K562 (cell line): ENCODE results near the gene LHFPL5. TPM values are rescaled to one million over a fixed set of nuclear protein-coding genes. Genes with fewer than 3 reads are reported as not detected.

Experiments
- FOS ChIP-seq: IDR thresholded peaks from 3 replicates; pipeline ENCODE4 v1.6.1; 2011; ENCODE audit not compliant: insufficient read length; ENCODE audit errors: extremely low read depth
- NR2C2 ChIP-seq, 2 experiments: fragments of 200-800 bp in 1 of 2; sonication (Bioruptor generic) in 1 of 2; sonication (generic) in 1 of 2; formaldehyde crosslinking in 1 of 2; IDR thresholded peaks; 2 replicates each; pipeline versions ENCODE4 v1.6.1 to v1.8.0; 2016 to 2022; ENCODE audit warnings: mild to moderate bottlenecking in 1 of 2, missing compliant biosample characterization in 1 of 2, missing genetic modification characterization in 1 of 2, missing genetic modification reagents in 1 of 2
- PTBP1 ChIP-seq: fragments of 200-400 bp; formaldehyde crosslinking; IDR thresholded peaks from 2 replicates; pipeline ENCODE4 v1.6.1; 2017; ENCODE audit warnings: low read depth, low read length
- ZNF57 ChIP-seq: fragments of 450-650 bp; formaldehyde crosslinking; IDR thresholded peaks from 2 replicates; pipeline ENCODE4 v1.4.0; 2020; ENCODE audit warnings: mild to moderate bottlenecking, moderate library complexity
- polyA plus RNA-seq, 8 experiments: library from polyadenylated mRNA; depleted of rRNA in 4 of 8; stranded (reverse) in 5 of 8; unstranded in 3 of 8; fragments of >200 nt; fragmentation: Nextera tagmentation in 2 of 8; fragmentation: Illumina TruSeq in 1 of 8; extraction: Ambion mirVana in 2 of 8; extraction: Trizol in 1 of 8; gene quantifications; 2 replicates each; pipeline versions ENCODE4 v1.2.1 to v1.2.3, GENCODE V29; 2011 to 2014; ENCODE audit warnings: inconsistent platforms in 1 of 8, missing spikeins in 1 of 8
- total RNA-seq, 7 experiments: library from RNA; depleted of rRNA in 6 of 7; stranded (reverse); fragments of >200 nt in 6 of 7; fragmentation: Illumina TruSeq in 2 of 7; extraction: Trizol in 2 of 7; gene quantifications; 2 replicates each; pipeline versions ENCODE4 v1.2.1 to v1.2.3, GENCODE V29; 2011 to 2021; ENCODE audit warnings: low replicate concordance in 1 of 7
- TF ChIP-seq, protein P1 (sequence below), 2 experiments: fragments of 450-650 bp; formaldehyde crosslinking in 1 of 2; IDR thresholded peaks; 2 replicates each; pipeline versions ENCODE4 v1.4.0 to v1.6.1; 2014 to 2020; ENCODE audit warnings: mild to moderate bottlenecking in 2 of 2, borderline replicate concordance in 1 of 2, low read depth in 1 of 2
- TF ChIP-seq, protein P2 (sequence below), 2 experiments: fragments of 450-650 bp; IDR thresholded peaks; 2 replicates each; pipeline ENCODE4 v1.6.1; 2016; ENCODE audit warnings: mild to moderate bottlenecking in 2 of 2, borderline replicate concordance in 1 of 2, low read depth in 1 of 2, moderate library complexity in 1 of 2

The LHFPL5 gene
- total and polyA plus RNA-seq, 9 of the 15 experiments (the other 6 are each of a cell fraction or from before 2014, with no cell fraction given): not detected

DNA sequence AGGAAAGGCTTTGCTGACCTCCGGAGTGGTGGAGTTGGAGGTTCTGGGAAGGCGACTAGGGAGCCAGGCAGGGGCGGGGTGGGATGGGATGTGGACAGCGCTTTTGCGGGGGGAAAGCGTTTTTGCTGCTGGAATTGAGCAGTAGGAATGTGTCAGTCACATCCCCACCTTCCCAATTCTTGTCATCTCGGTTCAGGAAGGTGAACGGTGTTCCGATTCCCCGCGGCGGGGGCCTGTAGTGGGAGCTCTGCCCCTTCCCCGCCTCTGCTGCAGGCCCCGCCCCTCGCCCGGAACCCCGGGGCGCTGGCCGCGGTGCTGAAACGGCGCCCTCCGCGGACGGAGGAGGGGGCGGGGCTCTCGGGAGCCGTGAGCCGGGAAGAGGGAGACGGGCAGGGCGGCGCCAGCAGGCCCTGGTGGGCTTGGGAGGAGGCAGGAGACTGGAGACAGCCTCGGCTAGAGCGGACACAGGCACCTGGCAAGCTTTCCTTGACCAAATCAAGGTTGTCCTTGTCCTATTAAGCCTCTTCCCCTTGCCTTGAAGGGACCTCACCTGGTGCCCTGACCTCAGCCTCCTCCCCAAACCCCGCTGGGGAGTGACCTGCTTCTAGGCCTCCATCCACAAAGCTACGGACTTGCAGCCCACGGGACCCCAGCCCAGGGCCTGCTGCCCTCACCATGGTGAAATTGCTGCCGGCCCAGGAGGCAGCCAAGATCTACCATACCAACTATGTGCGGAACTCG is at the start of gene LHFPL5 (continued):
- TF ChIP-seq, protein P1, sequence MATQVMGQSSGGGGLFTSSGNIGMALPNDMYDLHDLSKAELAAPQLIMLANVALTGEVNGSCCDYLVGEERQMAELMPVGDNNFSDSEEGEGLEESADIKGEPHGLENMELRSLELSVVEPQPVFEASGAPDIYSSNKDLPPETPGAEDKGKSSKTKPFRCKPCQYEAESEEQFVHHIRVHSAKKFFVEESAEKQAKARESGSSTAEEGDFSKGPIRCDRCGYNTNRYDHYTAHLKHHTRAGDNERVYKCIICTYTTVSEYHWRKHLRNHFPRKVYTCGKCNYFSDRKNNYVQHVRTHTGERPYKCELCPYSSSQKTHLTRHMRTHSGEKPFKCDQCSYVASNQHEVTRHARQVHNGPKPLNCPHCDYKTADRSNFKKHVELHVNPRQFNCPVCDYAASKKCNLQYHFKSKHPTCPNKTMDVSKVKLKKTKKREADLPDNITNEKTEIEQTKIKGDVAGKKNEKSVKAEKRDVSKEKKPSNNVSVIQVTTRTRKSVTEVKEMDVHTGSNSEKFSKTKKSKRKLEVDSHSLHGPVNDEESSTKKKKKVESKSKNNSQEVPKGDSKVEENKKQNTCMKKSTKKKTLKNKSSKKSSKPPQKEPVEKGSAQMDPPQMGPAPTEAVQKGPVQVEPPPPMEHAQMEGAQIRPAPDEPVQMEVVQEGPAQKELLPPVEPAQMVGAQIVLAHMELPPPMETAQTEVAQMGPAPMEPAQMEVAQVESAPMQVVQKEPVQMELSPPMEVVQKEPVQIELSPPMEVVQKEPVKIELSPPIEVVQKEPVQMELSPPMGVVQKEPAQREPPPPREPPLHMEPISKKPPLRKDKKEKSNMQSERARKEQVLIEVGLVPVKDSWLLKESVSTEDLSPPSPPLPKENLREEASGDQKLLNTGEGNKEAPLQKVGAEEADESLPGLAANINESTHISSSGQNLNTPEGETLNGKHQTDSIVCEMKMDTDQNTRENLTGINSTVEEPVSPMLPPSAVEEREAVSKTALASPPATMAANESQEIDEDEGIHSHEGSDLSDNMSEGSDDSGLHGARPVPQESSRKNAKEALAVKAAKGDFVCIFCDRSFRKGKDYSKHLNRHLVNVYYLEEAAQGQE (IDR thresholded peaks at IDR 0.05; ENCODE audit: borderline replicate concordance): peak; percentile 100
- TF ChIP-seq, protein P1 (CRISPR knock-in tag; IDR thresholded peaks at IDR 0.05; ENCODE audit: low read depth): peak; percentile 100
- TF ChIP-seq, protein P2, sequence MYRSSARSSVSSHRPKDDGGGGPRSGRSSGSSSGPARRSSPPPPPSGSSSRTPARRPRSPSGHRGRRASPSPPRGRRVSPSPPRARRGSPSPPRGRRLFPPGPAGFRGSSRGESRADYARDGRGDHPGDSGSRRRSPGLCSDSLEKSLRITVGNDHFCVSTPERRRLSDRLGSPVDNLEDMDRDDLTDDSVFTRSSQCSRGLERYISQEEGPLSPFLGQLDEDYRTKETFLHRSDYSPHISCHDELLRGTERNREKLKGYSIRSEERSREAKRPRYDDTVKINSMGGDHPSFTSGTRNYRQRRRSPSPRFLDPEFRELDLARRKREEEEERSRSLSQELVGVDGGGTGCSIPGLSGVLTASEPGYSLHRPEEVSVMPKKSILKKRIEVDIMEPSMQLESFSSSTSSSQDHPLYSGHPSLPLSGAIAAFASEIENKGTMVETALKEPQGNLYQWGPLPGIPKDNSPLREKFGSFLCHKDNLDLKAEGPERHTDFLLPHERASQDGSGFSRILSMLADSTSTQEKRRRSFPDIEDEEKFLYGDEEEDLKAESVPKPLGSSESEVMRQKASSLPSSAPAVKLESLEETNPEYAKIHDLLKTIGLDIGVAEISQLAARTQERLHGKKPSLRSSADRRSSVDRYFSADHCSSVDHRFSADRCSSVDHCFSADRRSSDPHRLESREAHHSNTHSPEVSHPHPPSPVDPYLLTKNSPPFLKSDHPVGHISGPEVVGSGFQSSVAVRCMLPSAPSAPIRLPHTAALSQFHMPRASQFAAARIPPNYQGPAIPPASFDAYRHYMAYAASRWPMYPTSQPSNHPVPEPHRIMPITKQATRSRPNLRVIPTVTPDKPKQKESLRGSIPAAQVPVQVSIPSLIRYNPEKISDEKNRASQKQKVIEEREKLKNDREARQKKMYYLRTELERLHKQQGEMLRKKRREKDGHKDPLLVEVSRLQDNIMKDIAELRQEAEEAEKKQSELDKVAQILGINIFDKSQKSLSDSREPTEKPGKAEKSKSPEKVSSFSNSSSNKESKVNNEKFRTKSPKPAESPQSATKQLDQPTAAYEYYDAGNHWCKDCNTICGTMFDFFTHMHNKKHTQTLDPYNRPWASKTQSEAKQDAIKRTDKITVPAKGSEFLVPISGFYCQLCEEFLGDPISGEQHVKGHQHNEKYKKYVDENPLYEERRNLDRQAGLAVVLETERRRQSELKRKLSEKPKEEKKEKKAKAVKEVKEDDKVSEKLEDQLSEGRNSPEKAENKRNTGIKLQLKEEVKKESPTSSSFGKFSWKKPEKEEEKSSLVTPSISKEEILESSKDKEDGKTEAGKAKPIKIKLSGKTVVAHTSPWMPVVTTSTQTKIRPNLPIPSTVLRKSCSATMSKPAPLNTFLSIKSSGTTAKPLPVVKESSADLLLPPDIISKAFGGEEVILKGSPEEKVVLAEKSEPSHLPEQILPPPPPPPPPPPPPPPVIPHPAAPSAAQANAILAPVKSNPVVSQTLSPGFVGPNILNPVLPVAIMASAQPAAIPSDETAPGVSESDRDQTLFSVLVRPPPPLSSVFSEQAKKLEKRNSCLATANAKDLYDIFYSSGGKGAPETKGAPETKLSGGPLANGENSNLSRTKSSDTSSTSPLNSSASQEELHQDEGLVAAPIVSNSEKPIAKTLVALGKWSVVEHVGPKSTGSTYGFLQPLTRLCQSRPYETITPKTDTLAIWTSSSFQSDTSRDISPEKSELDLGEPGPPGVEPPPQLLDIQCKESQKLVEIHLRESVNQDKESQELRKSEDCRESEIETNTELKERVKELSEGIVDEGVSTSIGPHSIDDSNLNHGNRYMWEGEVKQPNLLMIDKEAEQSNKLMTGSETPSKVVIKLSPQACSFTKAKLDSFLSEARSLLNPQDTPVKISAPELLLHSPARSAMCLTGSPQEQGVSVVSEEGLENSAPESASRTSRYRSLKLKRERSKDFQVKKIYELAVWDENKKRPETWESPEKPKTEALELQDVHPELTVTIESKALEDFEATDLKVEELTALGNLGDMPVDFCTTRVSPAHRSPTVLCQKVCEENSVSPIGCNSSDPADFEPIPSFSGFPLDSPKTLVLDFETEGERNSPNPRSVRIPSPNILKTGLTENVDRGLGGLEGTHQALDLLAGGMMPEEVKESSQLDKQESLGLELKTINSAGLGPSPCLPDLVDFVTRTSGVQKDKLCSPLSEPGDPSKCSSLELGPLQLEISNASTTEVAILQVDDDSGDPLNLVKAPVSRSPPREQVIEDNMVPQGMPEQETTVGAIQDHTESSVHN (IDR thresholded peaks at IDR 0.05; ENCODE audit: borderline replicate concordance in 1 of 2, low read depth in 1 of 2): no peak
- no peak for TF ChIP-seq PTBP1
- no peak for TF ChIP-seq ZNF57 (CRISPR knock-in tag)
- peak; percentile 69 for TF ChIP-seq NR2C2 (CRISPR knock-in tag; IDR thresholded peaks at IDR 0.05)
- no peak for TF ChIP-seq NR2C2 (tag; IDR thresholded peaks at IDR 0.05)
- TF ChIP-seq FOS: no peak
